ENCODE results near the gene ADAR.

GRCh38 chr1:154627257-154628120 is 19.5 kb upstream of the ADAR start:
- no peak for TF ChIP-seq ZC3H10 (CRISPR knock-in tag; IDR thresholded peaks at IDR 0.05)
- TF ChIP-seq ZNF70 (CRISPR knock-in tag; IDR thresholded peaks at IDR 0.05): no peak
- no peak for TF ChIP-seq ZFP3 (CRISPR knock-in tag; IDR thresholded peaks at IDR 0.05)
- TF ChIP-seq ZNF8 (CRISPR knock-in tag; IDR thresholded peaks at IDR 0.05): no peak
- no peak for TF ChIP-seq GLIS3 (CRISPR knock-in tag; IDR thresholded peaks at IDR 0.05)
- no peak for TF ChIP-seq ESRRG (CRISPR knock-in tag; IDR thresholded peaks at IDR 0.05)
- no peak for TF ChIP-seq CSDC2 (CRISPR knock-in tag; IDR thresholded peaks at IDR 0.05)
- no peak for TF ChIP-seq ARNTL (CRISPR knock-in tag; IDR thresholded peaks at IDR 0.05; ENCODE audit: borderline replicate concordance, low read depth)
- no peak for TF ChIP-seq CSRNP3 (CRISPR knock-in tag; IDR thresholded peaks at IDR 0.05)
- TF ChIP-seq TSHZ2 (CRISPR knock-in tag; IDR thresholded peaks at IDR 0.05): no peak
- no peak for TF ChIP-seq PATZ1 (CRISPR knock-in tag; IDR thresholded peaks at IDR 0.05; ENCODE audit: borderline replicate concordance)
- TF ChIP-seq ISL1 (CRISPR knock-in tag; IDR thresholded peaks at IDR 0.05): no peak
- TF ChIP-seq CREB5 (CRISPR knock-in tag; IDR thresholded peaks at IDR 0.05; ENCODE audit: low read depth): no peak
